Stimulated activated CD4-positive, alpha-beta T cell treated with anti-CD3 and anti-CD28 coated beads, Interleukin-1b, Interleukin-23, amount 100 ng/mL, for 24 hours (primary cell): Measurements from ENCODE around the gene GON4L.
"Not testable (repeated sequence)": the region's sequence is repeated elsewhere in the genome, so short reads cannot be mapped to it uniquely, and the experiment has no call there.

Experiments
- DNase-seq, 4 experiments: peaks; one replicate each; pipeline ENCODE4 v3.0.0-alpha.2; 2020; ENCODE audit warnings: low read depth in 4 of 4, low spot score in 1 of 4

GON4L gene

DNA sequence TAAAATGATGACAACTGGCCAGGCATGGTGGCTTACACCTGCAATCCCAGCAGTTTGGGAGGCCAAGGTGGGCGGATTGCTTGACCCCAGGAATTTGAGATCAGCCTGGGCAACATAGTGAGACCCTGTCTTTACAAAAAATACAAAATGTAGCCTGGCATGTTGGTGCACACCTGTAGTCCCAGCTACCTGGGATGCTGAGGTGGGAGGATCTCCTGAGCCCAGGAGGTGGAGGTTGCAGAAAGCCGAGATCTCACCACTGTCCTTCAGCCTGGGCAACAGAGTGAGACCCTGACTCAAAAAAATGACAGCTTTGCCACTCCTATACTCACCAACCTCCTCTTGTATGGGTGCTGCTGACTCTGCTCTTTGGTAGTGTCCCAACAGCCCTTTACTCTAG, 20.9 kb upstream of the GON4L start:
- DNase-seq: no peak

DNA sequence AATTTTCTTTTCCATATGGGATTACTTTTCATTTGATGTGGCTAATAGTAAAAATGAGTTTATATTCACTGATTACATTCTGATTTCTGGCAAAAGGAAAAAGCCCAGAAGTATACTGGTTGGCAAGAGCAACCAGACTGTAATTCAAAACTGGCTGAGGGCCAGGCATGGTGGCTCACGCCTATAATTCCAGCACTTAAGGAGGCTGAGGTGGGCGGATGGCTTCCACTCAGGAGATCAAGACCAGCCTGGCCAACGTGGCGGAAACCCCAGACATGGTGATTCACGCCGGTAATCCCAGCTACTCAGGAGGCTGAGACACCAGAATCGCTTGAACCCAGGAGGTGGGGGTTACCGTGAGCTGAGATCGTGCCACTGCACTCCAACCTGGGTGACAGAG, 16.8 kb upstream of the GON4L start:
- DNase-seq: no peak

DNA sequence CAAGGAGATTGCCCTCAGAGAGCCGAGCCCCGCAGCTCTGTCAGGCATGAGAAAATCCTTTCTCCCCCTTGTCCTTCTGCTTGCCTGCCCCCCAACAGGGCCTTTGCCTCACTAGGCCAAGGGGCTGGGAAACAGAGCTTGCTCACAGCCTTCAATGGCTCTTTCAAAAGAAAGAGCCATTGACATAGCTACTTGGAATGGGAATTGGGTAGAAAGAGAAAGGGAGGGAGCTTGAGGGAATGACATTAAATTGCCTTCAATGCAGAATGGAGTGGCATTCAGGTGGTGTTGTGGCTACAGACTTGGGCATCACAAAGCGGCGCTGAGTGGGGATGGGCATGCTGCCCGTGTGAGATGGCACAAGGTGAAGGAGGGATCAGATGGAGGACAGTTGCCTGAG, 15.5 kb upstream of the GON4L start:
- DNase-seq: no peak

DNA sequence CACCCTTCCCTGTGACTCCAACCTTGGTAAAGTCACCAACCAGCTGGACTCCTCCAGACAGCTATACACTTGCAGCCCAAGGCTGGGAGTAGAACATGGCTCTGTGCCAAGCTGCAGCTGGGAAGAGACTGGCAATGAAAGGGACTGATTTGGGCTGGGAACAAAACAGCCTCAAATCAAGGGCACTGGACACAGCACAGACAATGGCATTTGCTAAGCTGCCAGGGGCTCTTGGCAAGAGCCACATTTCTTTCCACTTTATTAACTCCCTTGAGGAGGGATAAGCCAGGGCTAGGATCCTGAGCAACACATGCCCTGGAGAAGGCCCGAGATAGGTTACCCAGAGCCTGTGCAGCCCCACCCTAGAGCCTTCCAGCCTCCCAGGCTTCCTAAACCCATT, 14.4 kb upstream of the GON4L start:
- DNase-seq: no peak

DNA sequence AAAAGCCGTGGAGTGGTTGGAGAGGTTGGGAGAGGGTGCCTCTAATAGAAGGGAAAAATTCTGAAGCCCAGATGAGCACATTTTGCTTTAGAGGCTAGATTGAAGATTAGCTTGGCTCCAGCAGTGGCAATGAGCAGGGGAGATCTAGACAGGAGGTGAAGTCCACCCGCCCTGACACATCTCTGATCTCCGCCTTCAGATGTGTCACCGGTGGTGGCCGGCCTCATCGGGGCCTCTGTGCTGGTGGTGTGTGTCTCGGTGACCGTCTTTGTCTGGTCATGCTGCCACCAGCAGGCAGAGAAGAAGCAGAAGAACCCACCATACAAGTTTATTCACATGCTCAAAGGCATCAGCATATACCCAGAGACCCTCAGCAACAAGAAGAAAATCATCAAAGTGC, 10.8 kb upstream of the GON4L start:
- no peak for DNase-seq

DNA sequence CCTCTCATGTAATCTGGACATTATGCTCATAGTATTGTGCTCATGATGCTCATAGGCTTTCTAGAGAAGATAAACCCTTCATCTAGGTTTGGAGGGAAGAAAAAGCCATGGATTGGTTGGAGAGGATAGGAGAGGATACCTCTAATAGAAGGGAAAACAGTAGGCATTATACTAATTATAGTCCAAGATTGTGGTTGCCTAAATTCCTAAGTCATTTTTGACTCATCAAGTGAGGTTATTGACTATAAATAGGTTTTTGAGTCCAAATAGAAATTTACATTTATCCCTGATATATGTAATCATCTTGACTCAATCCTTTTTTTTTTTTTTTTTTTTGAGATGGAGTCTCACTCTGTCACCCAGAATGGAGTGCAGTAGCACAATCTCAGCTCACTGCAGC, 7.4 kb upstream of the GON4L start:
- DNase-seq: no peak

DNA sequence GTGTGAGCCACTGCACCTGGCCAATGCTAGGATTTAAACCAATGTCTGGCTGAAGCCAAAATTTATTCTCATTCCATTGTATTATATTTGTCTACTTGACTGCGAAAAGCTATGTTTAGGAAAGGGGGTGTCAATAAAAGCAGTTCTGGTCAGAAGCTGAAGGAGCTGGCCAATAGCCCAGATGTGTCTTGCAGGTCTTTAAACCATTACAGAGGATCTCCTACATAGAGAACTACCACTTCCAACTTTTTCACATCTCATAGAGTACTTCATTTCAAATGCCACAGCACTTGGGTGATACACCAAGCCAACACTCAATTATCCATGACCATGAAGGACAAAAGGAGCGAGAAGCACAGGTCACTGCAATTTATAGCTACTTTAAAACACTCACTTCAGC, 4.9 kb upstream of the GON4L start:
- DNase-seq: no peak

DNA sequence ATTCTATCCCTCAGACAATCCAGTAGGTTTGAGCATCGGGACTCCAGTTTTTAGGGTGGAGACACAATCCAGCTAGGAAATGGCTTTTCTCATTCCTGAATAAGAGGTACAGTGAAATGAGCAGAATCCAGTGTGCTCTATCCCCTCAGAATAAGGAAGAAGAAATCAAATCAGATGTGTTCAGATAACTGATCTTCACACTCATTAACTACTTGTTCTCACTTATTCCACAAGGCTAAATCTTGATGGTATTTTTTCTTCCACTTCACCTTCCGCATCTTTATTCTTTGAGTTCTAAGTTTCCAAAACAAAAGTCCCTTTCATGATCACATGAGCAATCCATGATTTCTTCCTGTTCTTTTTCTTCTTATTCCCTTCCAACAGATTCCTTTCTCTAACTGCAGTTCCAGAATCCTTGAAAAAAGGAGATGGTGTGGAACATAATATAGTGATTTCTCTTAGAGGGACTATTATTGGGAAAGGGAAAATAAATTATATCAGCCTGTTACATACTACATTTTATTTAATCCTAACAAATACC, 4.0 kb upstream of the GON4L start:
- no peak for DNase-seq

DNA sequence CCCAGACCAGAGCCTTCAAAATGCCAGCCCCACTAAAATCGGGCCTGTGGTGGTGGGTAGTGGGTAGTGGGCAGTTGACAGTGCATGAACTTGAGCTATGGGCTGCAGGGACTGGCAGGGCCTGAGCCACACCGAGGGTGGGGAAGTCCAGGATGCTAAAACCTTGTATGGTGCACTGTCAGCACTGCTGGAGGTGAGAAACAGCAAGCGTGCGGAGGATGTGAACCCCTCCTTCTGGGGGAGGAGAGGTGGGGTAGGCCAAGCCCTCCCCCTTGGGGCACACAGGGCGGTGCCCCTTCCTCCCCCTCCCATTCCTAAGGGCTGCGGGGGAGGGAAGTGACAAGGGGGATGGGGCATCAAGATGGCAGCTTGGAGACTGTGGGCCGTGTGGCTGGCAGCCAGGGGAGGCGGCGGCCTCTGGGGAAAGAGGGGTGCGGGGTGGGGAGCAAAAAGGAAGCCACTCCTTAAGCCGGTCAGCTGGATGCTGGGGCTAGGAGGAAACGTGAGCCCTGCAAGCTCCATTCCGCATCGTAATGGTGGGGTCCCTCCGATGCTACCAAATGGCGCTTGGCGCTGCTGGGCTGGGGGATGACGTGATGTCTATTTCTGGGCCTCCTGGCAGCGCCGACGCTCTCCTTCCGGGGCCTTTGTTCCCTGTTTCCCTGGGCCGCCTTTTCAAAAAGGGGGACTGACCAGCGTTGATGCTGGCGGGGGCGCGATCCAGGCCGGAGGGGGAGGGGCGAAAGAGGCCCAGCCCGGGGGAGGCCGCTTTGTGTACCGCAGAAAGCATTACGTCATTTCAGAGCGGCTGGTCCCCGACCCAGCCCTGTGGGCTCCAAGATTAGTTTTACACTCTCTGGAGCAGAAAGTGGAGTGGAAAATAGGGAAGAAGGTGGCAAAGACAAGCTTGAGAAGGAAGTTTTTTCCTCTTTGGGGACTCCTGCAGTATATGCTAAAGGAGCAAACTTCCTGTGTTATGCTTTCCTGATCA, 3.2 kb upstream of the GON4L start:
- DNase-seq: peak in 1 of 4 experiments; percentile 30

DNA sequence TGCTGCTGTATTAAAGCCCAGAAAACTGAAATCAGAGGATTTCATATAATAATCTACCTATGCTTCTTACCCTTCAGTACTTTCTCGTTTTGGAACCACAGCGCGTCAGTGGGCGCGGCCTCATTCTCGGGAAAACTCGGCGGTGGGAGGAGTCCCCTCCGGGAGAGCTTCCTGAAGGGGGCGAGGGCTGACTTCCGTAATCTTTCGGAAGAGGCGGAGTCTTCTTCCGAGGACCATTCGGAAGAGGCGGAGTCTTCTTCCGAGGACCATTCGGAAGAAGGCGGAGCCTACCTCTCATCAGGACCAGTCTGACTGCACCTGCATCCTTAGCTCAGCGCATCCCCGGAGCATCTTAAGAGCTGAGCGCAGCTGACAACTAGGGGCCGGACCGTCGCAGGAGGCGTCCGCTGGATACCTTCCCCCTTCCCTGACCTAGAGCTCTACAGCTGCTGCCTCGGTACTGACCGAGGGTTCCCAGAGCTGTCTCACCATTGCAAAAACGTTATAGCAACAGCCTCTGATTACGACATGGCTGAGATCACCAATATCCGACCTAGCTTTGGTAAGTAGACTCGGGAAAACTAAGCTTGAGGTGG, 2.3 kb upstream of the GON4L start, which contains the start of gene SYT11:
TSS of gene SYT11 (plus strand) at position 334 of the 596 bp plus-strand sequence. CDS start at position 529, 195 bp downstream.
- DNase-seq: peak; percentile 88 to 94 (median 92)

DNA sequence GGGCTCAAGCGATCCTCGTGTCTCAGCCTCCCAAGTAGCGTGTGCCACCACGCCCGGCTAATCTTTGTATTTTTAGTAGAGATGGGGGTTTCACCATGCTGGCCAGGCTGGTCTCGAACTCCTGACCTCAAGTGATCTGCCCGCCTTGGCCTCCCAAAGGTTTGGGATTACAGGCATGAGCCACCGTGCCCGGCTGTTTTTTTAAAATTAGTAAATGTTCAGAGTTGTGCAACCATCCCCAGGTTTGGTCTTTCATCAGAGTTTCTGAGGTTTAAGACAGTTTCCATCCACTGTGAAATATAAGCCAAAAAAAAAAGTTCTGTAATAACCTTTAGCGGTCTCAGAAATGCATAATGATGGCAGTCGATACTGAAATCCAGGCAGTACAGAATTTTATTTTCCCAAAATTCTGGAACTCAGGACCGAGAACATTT, 1.8 kb upstream of the GON4L start:
- no peak for DNase-seq

DNA sequence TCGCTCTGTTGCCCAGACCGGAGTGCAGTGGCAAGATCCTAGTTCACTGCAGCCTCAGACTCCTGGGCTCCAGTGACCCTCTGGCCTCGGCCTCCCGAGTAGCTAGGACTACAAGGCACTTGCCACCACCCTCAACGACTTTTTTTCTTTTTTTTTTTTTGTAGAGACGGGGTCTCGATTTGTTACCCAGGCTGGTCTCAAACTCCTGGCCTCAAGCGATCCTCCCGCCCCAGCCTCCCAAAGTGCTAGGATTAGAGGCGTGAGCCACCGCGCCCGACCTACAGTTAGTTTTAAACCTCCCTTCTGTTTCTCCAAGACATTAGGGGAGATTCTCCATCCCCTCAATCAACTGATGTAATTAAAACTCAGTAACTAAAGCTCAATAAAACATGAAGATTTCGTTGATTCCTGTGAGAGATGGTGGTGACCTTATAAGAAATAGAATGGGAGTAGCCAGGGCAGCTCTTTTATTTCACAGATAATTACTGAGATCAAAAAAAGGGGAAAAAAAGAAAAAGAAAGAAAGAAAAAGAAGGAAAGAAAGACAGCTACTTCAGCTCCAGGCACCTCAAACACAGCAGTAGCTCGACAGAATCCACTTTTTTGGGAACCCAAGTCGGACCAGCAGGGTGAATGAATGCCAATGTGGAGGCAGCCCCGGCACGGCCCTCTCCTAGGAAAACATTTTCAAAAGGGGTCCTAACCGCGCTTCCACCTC, 598 bp downstream of the GON4L start:
- no peak for DNase-seq

DNA sequence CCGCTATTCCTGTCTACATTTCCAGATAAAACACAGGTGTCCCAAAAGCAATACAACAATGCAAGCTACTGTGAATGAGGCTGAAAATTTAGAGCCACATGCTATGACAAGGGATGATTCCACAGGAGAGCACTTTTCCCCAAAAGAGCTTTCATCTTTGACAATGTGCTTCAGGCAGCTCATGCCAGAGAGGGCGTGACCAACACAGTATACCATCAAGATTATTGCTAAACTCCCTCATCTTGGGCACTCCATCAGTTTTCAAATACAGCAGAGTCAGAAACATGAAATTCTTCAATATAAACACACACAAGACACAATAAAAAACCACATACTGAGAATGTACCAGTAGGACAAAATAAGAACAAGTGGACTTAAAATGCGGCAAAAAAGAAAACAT, 6.7 kb downstream of the GON4L start:
- DNase-seq: no peak

DNA sequence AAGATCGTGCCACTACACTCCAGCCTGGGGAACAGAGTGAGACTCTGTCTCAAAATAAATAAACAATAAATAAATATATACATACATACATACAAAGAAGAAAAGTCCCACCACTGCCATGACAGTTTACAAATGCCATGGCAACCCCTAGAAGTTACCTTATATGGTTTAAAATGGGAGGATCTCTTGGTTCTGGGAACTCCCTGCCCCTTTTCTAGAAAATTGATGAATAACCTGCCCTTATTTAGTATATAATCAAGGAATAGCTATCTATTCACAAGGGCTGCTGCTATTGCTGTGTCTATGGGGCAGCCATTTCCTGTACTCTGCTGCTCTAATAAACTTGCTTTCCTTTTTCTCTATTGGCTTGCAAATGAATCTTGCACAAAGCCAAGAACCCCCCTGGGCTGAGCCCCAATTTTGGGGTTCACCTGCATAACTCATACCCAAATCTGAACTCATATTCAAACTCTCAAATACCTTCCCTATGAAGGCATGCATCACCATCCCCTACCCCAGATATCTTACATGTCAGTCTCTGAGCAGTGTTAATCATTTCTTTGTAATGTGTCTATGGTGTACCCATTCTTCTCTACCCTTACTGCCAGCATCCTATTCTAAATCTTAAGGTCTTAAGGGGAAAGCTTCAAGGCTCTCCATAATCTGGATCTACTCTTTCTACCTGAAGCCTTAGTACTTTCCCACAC, 9.0 kb downstream of the GON4L start:
- no peak for DNase-seq

DNA sequence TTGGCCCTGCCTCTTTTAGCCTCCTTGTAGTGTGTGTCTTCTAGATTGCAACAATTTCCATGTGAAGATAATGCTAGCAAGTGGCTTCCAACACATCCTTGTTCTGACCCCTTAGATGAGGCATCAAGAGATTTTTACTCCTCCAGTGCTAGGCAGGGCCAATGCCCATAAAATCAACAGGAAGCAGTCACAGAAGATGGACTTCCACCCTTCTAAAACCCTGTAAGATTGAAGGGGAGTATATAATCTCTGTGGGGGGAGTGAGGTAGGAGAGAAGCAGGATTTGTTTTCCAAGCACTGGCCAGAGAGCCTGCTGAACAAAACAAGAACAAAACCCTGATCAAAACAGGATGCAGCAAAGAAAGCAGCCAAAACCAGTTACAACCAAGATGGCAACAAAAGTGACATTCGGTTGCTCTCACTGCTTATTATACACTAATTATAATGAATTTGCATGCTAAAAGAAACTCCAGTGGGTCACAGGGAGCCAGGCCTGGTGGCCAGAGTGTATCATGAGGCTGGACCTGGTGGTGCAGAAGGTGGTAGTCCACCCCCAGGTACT, 12.1 kb downstream of the GON4L start:
- no peak for DNase-seq

DNA sequence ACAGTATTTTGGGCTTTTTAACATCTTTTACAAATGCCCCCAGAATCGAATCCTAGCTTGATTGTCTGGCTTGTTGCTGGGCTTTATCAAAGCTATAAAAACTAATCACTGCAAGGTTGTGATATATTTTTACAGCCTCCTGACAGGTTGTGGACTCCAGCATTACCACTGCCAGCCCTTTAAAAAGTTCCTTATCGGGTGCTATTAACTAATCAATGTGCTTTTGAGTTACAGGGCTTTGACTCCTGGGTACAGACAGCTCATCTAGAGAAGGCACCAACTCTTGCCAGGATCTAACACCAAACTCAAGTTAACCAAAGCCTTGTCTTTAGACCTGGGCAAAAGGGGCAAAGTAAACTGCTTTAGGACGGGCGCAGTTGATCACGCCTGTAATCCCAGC, 16.6 kb downstream of the GON4L start:
- no peak for DNase-seq

DNA sequence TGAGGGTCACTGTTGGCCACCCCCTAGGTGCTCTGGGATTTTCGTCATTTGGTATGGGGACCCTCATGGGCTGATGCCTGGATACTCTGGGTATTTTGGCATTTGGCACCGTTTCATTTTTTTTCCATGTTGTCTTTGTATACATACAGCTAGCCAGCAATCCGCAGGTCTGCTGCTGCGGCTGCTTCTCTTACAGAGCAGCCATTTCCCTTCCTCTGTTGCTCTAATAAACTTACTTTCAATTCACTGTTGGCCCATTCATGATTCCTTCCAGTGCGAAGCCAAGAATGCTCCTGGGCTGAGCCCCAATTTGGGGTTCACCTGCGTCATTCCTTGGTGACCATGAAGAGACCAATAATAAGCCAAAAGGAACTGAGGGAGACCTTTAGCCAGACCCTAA, 21.5 kb downstream of the GON4L start:
- no peak for DNase-seq

DNA sequence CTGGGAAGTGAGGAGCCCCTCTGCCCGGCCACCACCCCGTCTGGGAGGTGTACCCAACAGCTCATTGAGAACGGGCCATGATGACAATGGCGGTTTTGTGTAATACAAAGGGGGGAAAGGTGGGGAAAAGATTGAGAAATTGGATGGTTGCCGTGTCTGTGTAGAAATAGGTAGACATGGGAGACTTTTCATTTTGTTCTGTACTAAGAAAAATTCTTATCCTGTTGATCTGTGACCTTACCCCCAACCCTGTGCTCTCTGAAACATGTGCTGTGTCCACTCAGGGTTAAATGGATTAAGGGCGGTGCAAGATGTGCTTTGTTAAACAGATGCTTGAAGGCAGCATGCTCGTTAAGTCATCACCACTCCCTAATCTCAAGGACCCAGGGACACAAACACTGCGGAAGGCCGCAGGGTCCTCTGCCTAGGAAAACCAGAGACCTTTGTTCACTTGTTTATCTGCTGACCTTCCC, 22.1 kb downstream of the GON4L start:
- not testable (repeated sequence) for DNase-seq

DNA sequence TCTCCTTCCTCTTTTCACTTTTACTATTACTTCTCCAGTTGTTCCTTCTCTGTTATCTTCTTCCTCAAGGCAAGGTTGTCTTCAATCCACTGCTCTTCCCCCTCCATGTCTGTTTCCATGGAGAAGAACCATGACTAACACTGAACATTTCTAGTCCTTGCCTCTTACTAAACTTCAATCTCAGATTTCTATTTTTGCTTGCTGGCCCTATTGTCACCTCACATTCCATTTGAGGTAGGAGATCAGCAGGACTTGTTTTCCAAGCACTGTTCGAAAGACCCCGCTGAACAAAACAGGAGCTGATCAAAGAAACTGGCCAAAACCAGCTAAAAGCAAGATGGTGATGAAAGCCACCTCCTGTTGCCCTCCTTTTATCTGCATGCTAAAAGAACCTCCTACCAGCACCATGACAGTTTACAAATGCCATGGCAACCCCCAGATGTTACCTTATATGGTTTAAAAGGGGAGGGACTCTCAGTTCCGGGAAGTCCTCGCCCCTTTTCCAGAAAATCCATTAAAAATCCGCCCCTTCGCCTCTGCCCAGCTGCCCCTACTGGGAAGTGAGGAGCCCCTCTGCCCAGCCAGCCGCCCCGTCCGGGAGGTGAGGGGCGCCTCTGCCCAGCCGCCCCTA, 22.6 kb downstream of the GON4L start:
- no peak for DNase-seq
